Suprapubic skin (tissue), 3 donors: ENCODE data around the gene CDC14C.

Experiments used
- EP300 ChIP-seq: sonication (generic); formaldehyde crosslinking; IDR thresholded peaks from one replicate; pipeline ENCODE4 v1.6.1; 2017; ENCODE audit warnings: antibody characterized with exemption
- TF ChIP-seq, protein P1 (sequence below), 2 donors: fragments of 200-600 bp in 1 of 2; fragments of 450-650 bp in 1 of 2; sonication (generic) in 1 of 2; IDR thresholded peaks; one replicate each; pipeline ENCODE4 v1.5.1; 2016 to 2019; ENCODE audit warnings: antibody characterized with exemption in 2 of 2, mild to moderate bottlenecking in 1 of 2, moderate library complexity in 1 of 2

DNA sequence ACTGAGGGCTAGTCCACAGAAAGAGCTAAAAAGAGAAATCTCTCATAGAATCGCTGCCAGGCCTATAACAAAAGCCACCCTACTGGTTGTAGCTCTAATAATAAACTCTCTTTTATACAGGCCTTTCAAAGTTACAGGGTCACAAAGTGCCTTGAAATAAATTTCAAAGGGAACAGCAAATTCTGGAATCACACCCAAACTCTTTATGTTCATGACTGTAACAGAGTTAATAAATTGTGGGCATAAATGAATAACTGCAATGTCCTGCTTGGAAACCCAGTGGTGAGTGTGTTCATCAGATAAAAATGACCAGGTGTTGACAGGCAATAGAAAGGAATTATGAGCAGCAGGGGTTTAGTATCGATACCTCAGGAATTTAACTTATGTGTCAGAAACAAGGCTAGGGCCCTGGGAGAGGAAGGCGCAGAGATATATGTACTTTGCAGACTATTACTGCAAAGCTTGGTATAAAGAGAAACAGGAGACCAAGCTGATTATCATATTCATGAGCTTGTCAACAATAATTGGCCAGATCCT, 9.3 kb downstream of the CDC14C start:
- no peak for TF ChIP-seq EP300
- TF ChIP-seq, protein P1, sequence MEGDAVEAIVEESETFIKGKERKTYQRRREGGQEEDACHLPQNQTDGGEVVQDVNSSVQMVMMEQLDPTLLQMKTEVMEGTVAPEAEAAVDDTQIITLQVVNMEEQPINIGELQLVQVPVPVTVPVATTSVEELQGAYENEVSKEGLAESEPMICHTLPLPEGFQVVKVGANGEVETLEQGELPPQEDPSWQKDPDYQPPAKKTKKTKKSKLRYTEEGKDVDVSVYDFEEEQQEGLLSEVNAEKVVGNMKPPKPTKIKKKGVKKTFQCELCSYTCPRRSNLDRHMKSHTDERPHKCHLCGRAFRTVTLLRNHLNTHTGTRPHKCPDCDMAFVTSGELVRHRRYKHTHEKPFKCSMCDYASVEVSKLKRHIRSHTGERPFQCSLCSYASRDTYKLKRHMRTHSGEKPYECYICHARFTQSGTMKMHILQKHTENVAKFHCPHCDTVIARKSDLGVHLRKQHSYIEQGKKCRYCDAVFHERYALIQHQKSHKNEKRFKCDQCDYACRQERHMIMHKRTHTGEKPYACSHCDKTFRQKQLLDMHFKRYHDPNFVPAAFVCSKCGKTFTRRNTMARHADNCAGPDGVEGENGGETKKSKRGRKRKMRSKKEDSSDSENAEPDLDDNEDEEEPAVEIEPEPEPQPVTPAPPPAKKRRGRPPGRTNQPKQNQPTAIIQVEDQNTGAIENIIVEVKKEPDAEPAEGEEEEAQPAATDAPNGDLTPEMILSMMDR (IDR thresholded peaks at IDR 0.05): no peak
